Astrocyte (in vitro differentiated cells and primary cell): ENCODE data around the gene PACRG.

Experiments used
- EZH2 ChIP-seq: IDR thresholded peaks from 2 replicates; pipeline ENCODE4 v1.6.1; 2012; ENCODE audit warnings: mild to moderate bottlenecking, low read length, inconsistent platforms; ENCODE audit not compliant: insufficient read depth
- TF ChIP-seq, protein P1 (sequence below): IDR thresholded peaks from 2 replicates; pipeline ENCODE4 v1.5.1; 2011; ENCODE audit warnings: low read depth, mild to moderate bottlenecking, inconsistent platforms, low read length, moderate library complexity; ENCODE audit not compliant: insufficient read depth

DNA sequence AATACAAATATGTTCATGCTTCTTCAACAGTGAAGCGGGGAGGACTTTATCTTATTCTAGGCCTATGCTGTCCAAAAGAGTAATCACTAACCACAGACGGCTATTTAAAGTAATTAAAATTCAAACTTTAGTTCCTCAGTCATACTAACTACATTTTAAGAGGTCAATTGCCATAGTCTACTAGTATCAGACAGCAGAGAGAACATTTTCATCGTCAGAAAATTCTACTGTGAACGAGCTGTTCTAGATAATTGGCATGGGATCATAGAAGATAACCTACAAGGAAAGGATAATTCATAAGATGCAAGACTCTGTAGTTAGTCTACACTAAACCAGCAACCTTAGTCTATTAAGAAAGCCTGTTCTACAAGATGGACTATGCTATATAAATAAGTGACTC is 44.6 kb upstream of the PACRG start:
- TF ChIP-seq, protein P1, sequence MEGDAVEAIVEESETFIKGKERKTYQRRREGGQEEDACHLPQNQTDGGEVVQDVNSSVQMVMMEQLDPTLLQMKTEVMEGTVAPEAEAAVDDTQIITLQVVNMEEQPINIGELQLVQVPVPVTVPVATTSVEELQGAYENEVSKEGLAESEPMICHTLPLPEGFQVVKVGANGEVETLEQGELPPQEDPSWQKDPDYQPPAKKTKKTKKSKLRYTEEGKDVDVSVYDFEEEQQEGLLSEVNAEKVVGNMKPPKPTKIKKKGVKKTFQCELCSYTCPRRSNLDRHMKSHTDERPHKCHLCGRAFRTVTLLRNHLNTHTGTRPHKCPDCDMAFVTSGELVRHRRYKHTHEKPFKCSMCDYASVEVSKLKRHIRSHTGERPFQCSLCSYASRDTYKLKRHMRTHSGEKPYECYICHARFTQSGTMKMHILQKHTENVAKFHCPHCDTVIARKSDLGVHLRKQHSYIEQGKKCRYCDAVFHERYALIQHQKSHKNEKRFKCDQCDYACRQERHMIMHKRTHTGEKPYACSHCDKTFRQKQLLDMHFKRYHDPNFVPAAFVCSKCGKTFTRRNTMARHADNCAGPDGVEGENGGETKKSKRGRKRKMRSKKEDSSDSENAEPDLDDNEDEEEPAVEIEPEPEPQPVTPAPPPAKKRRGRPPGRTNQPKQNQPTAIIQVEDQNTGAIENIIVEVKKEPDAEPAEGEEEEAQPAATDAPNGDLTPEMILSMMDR: no peak
- no peak for TF ChIP-seq EZH2
